H1 (cell line): Measurements from ENCODE around the gene GRIK1. TPM values are rescaled to one million over a fixed set of nuclear protein-coding genes. Genes with fewer than 3 reads are reported as not detected.

Experiments used
- CTCF ChIA-PET: fragments of 300-600 bp; sonication (Branson Sonifier 250); formaldehyde crosslinking; loops from one replicate; lab custom pipeline; 2021; ENCODE audit not compliant: partially characterized antibody; lab: Charles Lee
- POLR2A ChIA-PET: fragments of 300-600 bp; sonication (Branson Sonifier 250); formaldehyde crosslinking; loops from one replicate; lab custom pipeline; 2021; ENCODE audit warnings: inconsistent platforms; ENCODE audit not compliant: partially characterized antibody; lab: Charles Lee
- DNase-seq, 2 experiments: peaks; one replicate each; pipeline versions ENCODE4 v3.0.0 to v3.0.0-alpha.2; 2010 to 2022; ENCODE audit warnings: low spot score in 2 of 2, low read depth in 1 of 2, mixed read lengths in 1 of 2
- FAIRE-seq: peaks from 2 replicates; lab custom pipeline; 2011; peaks lifted over from hg19 to GRCh38; lab: Jason Lieb, UNC
- H2AFZ ChIP-seq: 2 replicates; pipeline ENCODE4 v1.8.1; 2012; ENCODE audit warnings: low read length, inconsistent platforms
- H2AK5ac ChIP-seq: 2 replicates; pipeline ENCODE4 v1.6.1; 2013; ENCODE audit warnings: low read depth, low read length
- H2BK120ac ChIP-seq: replicated peaks from 2 replicates; pipeline ENCODE3; 2013; ENCODE audit warnings: low read depth, low read length, inconsistent platforms
- H2BK12ac ChIP-seq: 2 replicates; pipeline ENCODE4 v1.6.1; 2013; ENCODE audit warnings: low read depth, low read length
- H2BK15ac ChIP-seq: 2 replicates; pipeline ENCODE4 v1.6.1; 2013; ENCODE audit warnings: low read length
- H2BK20ac ChIP-seq: 2 replicates; pipeline ENCODE4 v1.6.1; 2013; ENCODE audit warnings: low read length
- H2BK5ac ChIP-seq: 2 replicates; pipeline ENCODE4 v1.6.1; 2013; ENCODE audit warnings: low read depth, low read length
- H3K14ac ChIP-seq: 2 replicates; pipeline ENCODE4 v1.6.1; 2013; ENCODE audit warnings: inconsistent platforms; ENCODE audit not compliant: insufficient read length
- H3K18ac ChIP-seq: 2 replicates; pipeline ENCODE4 v1.6.1; 2013; ENCODE audit warnings: low read length; ENCODE audit errors: extremely low read depth
- H3K23ac ChIP-seq: 2 replicates; pipeline ENCODE4 v1.6.1; 2013; ENCODE audit warnings: inconsistent platforms; ENCODE audit not compliant: insufficient read length
- H3K23me2 ChIP-seq: 2 replicates; pipeline ENCODE4 v1.6.1; 2013; ENCODE audit warnings: low read depth, low read length
- H3K27ac ChIP-seq: 2 replicates; pipeline ENCODE4 v1.6.1; 2011; ENCODE audit warnings: low read depth, low read length, inconsistent platforms
- H3K27me3 ChIP-seq, 4 experiments: replicated peaks in 1 of 4; 1 replicate in 1 of 4; 2 replicates in 3 of 4; pipeline versions ENCODE4 v1.6.1 to v1.8.1; 2011 to 2013; ENCODE audit warnings: low read length in 3 of 4, mild to moderate bottlenecking in 3 of 4, inconsistent platforms in 2 of 4, mixed read lengths in 2 of 4, moderate library complexity in 1 of 4; ENCODE audit not compliant: control insufficient read depth in 3 of 4, insufficient read depth in 3 of 4; ENCODE audit errors: extremely low read depth in 1 of 4
- H3K36me3 ChIP-seq, 4 experiments: 2 replicates each; pipeline versions ENCODE4 v1.6.1 to v1.8.1; 2011 to 2013; ENCODE audit warnings: mild to moderate bottlenecking in 4 of 4, low read length in 3 of 4, moderate library complexity in 2 of 4, control low read depth in 1 of 4, inconsistent platforms in 1 of 4; ENCODE audit not compliant: insufficient read depth in 4 of 4, control insufficient read depth in 2 of 4
- H3K4ac ChIP-seq: replicated peaks from 2 replicates; pipeline ENCODE3; 2013; ENCODE audit warnings: low read length, low read depth, mixed read lengths, inconsistent platforms; ENCODE audit not compliant: insufficient read length
- H3K4me1 ChIP-seq, 4 experiments: replicated peaks in 1 of 4; 1 replicate in 1 of 4; 2 replicates in 3 of 4; pipeline versions ENCODE4 v1.6.1 to v1.8.1; 2011 to 2013; ENCODE audit warnings: low read length in 3 of 4, inconsistent platforms in 2 of 4, mixed read lengths in 1 of 4; ENCODE audit not compliant: insufficient read depth in 4 of 4, control insufficient read depth in 3 of 4
- H3K4me2 ChIP-seq, 2 experiments: 2 replicates each; pipeline versions ENCODE4 v1.6.1 to v1.8.1; 2011 to 2013; ENCODE audit warnings: low read depth in 2 of 2, low read length in 2 of 2, control low read depth in 1 of 2, inconsistent platforms in 1 of 2, mild to moderate bottlenecking in 1 of 2; ENCODE audit not compliant: insufficient read depth in 1 of 2
- H3K4me3 ChIP-seq, 4 experiments: fragments of 200-600, 300-600 bp in 1 of 4; sonication (generic), shearing (Covaris generic), sonication (Bioruptor Twin) in 1 of 4; 2 replicates each; pipeline versions ENCODE4 v1.5.1 to v1.8.1; 2011 to 2016; ENCODE audit warnings: low read length in 4 of 4, low read depth in 3 of 4, control low read depth in 2 of 4, inconsistent platforms in 2 of 4, mild to moderate bottlenecking in 2 of 4, mixed read lengths in 1 of 4, moderate library complexity in 1 of 4; ENCODE audit not compliant: insufficient read depth in 2 of 4; ENCODE audit errors: extremely low read depth in 1 of 4
- H3K56ac ChIP-seq: replicated peaks from 2 replicates; pipeline ENCODE3; 2013; ENCODE audit warnings: low read depth, mild to moderate bottlenecking, mixed read lengths, low read length, inconsistent platforms; ENCODE audit not compliant: insufficient read length
- H3K79me1 ChIP-seq: 2 replicates; pipeline ENCODE4 v1.6.1; 2013; ENCODE audit warnings: low read depth, low read length, control low read depth
- H3K79me2 ChIP-seq, 2 experiments: 2 replicates each; pipeline versions ENCODE4 v1.6.1 to v1.8.1; 2012 to 2013; ENCODE audit warnings: low read length in 2 of 2, mild to moderate bottlenecking in 2 of 2, inconsistent platforms in 1 of 2; ENCODE audit not compliant: insufficient read depth in 2 of 2, control insufficient read depth in 1 of 2
- H3K9ac ChIP-seq, 4 experiments: replicated peaks in 1 of 4; 1 replicate in 1 of 4; 2 replicates in 3 of 4; pipeline versions ENCODE4 v1.6.1 to v1.8.1; 2011 to 2013; ENCODE audit warnings: low read depth in 3 of 4, low read length in 3 of 4, control low read depth in 2 of 4, mild to moderate bottlenecking in 2 of 4, moderate library complexity in 2 of 4, inconsistent platforms in 1 of 4; ENCODE audit errors: extremely low read depth in 1 of 4
- H3K9me3 ChIP-seq, 2 experiments: 2 replicates each; pipeline versions ENCODE4 v1.6.1 to v1.8.1; 2012 to 2013; ENCODE audit warnings: mild to moderate bottlenecking in 2 of 2, moderate library complexity in 2 of 2, control low read depth in 1 of 2, inconsistent platforms in 1 of 2, low read depth in 1 of 2, low read length in 1 of 2, mixed read lengths in 1 of 2; ENCODE audit not compliant: insufficient read depth in 2 of 2
- H4K20me1 ChIP-seq, 2 experiments: replicated peaks in 1 of 2; 2 replicates each; pipeline versions ENCODE3 to v1.8.1; 2011 to 2013; ENCODE audit warnings: inconsistent platforms in 2 of 2, low read length in 2 of 2, mild to moderate bottlenecking in 1 of 2; ENCODE audit not compliant: insufficient read depth in 2 of 2, control insufficient read depth in 1 of 2
- H4K5ac ChIP-seq: 2 replicates; pipeline ENCODE4 v1.6.1; 2013; ENCODE audit warnings: low read length, low read depth, mixed read lengths, inconsistent platforms; ENCODE audit not compliant: insufficient read length
- H4K8ac ChIP-seq: 2 replicates; pipeline ENCODE4 v1.8.0; 2013; ENCODE audit warnings: mild to moderate bottlenecking, moderate library complexity, low read length, inconsistent platforms; ENCODE audit not compliant: insufficient read depth; ENCODE audit errors: extremely low read depth
- H4K91ac ChIP-seq: replicated peaks from 2 replicates; pipeline ENCODE3; 2013; ENCODE audit warnings: low read length, mixed read lengths, inconsistent platforms; ENCODE audit not compliant: insufficient read length
- BRCA1 ChIP-seq: IDR thresholded peaks from 2 replicates; pipeline ENCODE4 v1.6.1; 2012; ENCODE audit warnings: low read depth, low read length, improper control_type of control experiment
- CHD1 ChIP-seq: IDR thresholded peaks from 2 replicates; pipeline ENCODE4 v1.6.1; 2012; ENCODE audit warnings: low read depth, low read length, improper control_type of control experiment
- E2F6 ChIP-seq: IDR thresholded peaks from 2 replicates; pipeline ENCODE4 v1.6.1; 2012; ENCODE audit warnings: inconsistent platforms
- HDAC2 ChIP-seq, 2 experiments: fragments of 300-600 bp in 1 of 2; sonication (generic) in 1 of 2; IDR thresholded peaks; 2 replicates each; pipeline ENCODE4 v1.6.1; 2011 to 2012; ENCODE audit warnings: low read depth in 2 of 2, low read length in 2 of 2, mild to moderate bottlenecking in 2 of 2, moderate library complexity in 2 of 2, borderline replicate concordance in 1 of 2, inconsistent platforms in 1 of 2
- NANOG ChIP-seq: IDR thresholded peaks from 2 replicates; pipeline ENCODE4 v1.6.1; 2011; ENCODE audit warnings: low read length, low read depth, mild to moderate bottlenecking, inconsistent platforms; ENCODE audit not compliant: insufficient read depth, poor library complexity, severe bottlenecking
- SAP30 ChIP-seq: fragments of 300-600 bp; sonication (generic); IDR thresholded peaks from 2 replicates; pipeline ENCODE4 v1.7.1; 2012; ENCODE audit warnings: low read length, moderate library complexity, mild to moderate bottlenecking, inconsistent platforms; ENCODE audit not compliant: insufficient read depth, insufficient replicate concordance
- WGBS, 2 experiments: shearing (Covaris generic) in 1 of 2; methylation state at CpG; one replicate each; pipeline versions ENCODE4 v1.1.6 to v1.1.7; 2013 to 2015; ENCODE audit warnings: low lambda C conversion rate in 2 of 2, mixed read lengths in 2 of 2, inconsistent platforms in 1 of 2, low coverage in 1 of 2, missing lambda C conversion rate in 1 of 2; ENCODE audit not compliant: insufficient replicate concordance in 2 of 2, insufficient coverage in 1 of 2, insufficient read length in 1 of 2; ENCODE audit errors: extremely low coverage in 1 of 2, missing lambda C conversion rate in 1 of 2; 5-methylcytosine and 5-hydroxymethylcytosine counted together
- polyA plus RNA-seq, 7 experiments: library from polyadenylated mRNA; depleted of rRNA in 3 of 7; stranded (reverse) in 5 of 7; unstranded in 2 of 7; fragments of >200 nt in 5 of 7; fragments of 200-250 nt in 2 of 7; gene quantifications; 1 replicate in 5 of 7; 2 replicates in 1 of 7; 4 replicates in 1 of 7; pipeline versions ENCODE4 v1.2.1 to v1.2.3, GENCODE V29; 2011 to 2013; ENCODE audit warnings: missing spikeins in 2 of 7, mixed read lengths in 2 of 7
- total RNA-seq: library from RNA; stranded (reverse); fragmentation: NEBNext Ultra II Directional; extraction: Animal tissue kit (Norgen Biotek cat#: 25700); gene quantifications from 2 replicates; pipeline ENCODE4 v1.2.1, GENCODE V29; 2021

GRIK1 gene
- total and polyA plus RNA-seq, 2 of the 8 experiments (the other 6 are each of a cell fraction or from before 2014, with no cell fraction given): 0.11 to 0.32 TPM

- H3K14ac ChIP-seq: no peak overlapping the region
- no peak for TF ChIP-seq E2F6
- no peak for TF ChIP-seq SAP30
- no peak for TF ChIP-seq HDAC2 (IDR thresholded peaks at IDR 0.05; ENCODE audit: borderline replicate concordance in 1 of 2, low read depth in 2 of 2, low read length in 2 of 2)
- no peak for TF ChIP-seq NANOG
- TF ChIP-seq BRCA1: no peak
- no peak for TF ChIP-seq CHD1
Measured at GRCh38 chr21:29638761-29639327, 301.0 kb downstream of the GRIK1 start.

More at GRCh38 chr21:29638761-29639327, 301.0 kb downstream of the GRIK1 start:
- H3K4me2 ChIP-seq: no peak overlapping the region
- H3K79me1 ChIP-seq: no peaks in the 10 kb centered on the region
- H4K91ac ChIP-seq: no peak overlapping the region
- no peaks in the 10 kb centered on the region for H4K20me1 ChIP-seq
- H2AFZ ChIP-seq: no peak overlapping the region
- no peak overlapping the region for H3K4me3 ChIP-seq
- no peak overlapping the region for H3K4ac ChIP-seq
- H3K9ac ChIP-seq: no peak overlapping the region
- H3K23ac ChIP-seq: no peak overlapping the region
- DNase-seq (no peak), FAIRE-seq (no peak)
- H2BK5ac ChIP-seq: no peak overlapping the region
- no peaks in the 10 kb centered on the region for H3K9me3 ChIP-seq
- no peak overlapping the region for H3K56ac ChIP-seq
- H3K4me1 ChIP-seq: no peaks in the 10 kb centered on the region
- WGBS, 2 experiments: 83% methylated on average over 2 of the region's 2 CpGs; no CpG with 5 or more reads in 1 of the 2 experiments
- no peak overlapping the region for H3K27ac ChIP-seq
- H2BK12ac ChIP-seq: no peak overlapping the region
- H3K23me2 ChIP-seq: no peaks in the 10 kb centered on the region
- POLR2A ChIA-PET: no interaction called here
- no peak overlapping the region for H2AK5ac ChIP-seq
- H4K8ac ChIP-seq: no peak overlapping the region
- no peaks in the 10 kb centered on the region for H3K27me3 ChIP-seq
- CTCF ChIA-PET: interaction anchor here (1.0 kb wide), 2 partner anchors 35 to 134 kb away, joined by 3 to 4 read pairs; no protein-coding TSS in a partner anchor
- H2BK20ac ChIP-seq: no peak overlapping the region
- no peak overlapping the region for H3K18ac ChIP-seq
- H3K36me3 ChIP-seq: no peaks in the 10 kb centered on the region
- no peaks in the 10 kb centered on the region for H3K79me2 ChIP-seq
- H4K5ac ChIP-seq: no peak overlapping the region
- H2BK15ac ChIP-seq: no peak overlapping the region
- no peak overlapping the region for H2BK120ac ChIP-seq
